ENCODE data around the gene SMAD6.
"Not testable (repeated sequence)": the region's sequence is repeated elsewhere in the genome, so short reads cannot be mapped to it uniquely, and the experiment has no call there.

Gene SMAD6

DNA sequence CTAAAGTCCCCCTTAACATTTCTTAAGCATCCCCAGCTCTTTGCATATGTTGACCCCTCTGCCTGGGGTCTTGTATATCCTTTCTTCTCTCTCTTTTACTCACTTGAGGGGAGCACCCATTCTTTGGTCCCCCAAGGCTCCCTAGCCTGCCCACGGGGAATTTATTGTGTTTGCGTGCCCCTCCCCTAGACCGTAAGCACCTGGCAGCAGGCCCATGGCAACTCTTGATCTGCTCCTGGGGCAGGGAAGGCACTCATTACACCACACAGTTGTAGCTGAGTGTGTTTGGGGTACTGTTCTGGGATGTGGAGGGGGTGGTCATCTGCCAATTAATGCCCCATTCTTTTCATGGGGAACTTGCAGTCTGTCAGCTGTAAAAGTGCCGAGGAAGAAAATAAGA lies 27.3 kb upstream of the SMAD6 start:
- no peak for FAIRE-seq

DNA sequence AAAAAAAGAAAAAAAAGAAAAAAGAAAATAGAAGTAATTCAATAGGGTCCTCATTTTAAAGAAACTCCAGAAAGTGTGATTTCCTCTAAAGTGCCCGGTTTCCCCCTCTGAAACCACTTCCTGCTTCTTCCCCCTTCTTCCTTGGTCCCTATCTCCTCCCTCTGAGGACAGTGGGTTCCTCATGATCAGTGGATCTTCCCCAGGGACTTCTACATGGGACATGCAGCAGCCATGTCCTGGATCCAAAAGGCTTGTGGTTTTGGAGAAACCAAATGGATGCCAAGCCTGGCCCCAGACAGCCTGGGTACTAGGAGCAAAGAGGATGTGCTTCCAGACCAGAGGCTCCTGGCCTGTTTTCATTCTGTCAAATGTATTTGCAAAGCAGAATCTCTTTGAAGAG lies 26.6 kb upstream of the SMAD6 start:
- DNase-seq (ENCODE audit: insufficient read length, low spot score): no peak

More for the DNA sequence above, 27.3 kb upstream of the SMAD6 start:
- no peak for DNase-seq (ENCODE audit: insufficient read length, low spot score)

GRCh38 chr15:66677336-66677735 lies 24.7 kb upstream of the SMAD6 start:
- DNase-seq (ENCODE audit: insufficient read length, low spot score) (no peak), FAIRE-seq (no peak)

More for the DNA sequence above, 26.6 kb upstream of the SMAD6 start:
- no peak for FAIRE-seq

DNA sequence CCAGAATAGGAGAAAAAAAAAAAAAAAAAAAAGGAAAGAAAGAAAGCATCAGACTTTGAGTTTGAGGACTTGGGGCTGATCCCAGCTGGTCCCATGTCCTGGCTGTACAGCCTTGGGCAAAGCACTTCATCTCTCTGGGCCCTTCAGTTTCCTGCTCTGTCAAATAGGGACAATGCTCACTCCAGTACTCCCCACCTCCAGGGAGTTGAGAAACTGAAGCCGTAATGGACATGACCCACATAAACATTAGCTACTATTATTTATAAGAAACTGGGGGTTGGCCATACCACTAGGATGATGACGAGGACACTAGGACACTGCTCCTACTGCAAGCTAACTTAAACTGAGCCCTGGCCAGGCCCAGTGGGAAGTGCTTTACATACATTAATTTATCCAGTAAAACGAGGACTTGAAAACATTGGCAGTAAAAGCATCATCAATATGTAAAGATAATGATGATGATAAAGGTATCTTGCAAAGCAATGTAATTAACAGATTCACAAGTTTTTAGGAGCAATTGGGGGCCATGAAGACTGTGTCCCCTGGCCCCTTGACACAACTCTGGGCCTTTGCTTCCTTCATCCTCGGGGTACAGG lies 22.9 kb upstream of the SMAD6 start:
- DNase-seq (ENCODE audit: insufficient read length, low spot score) (no peak), FAIRE-seq (no peak)

DNA sequence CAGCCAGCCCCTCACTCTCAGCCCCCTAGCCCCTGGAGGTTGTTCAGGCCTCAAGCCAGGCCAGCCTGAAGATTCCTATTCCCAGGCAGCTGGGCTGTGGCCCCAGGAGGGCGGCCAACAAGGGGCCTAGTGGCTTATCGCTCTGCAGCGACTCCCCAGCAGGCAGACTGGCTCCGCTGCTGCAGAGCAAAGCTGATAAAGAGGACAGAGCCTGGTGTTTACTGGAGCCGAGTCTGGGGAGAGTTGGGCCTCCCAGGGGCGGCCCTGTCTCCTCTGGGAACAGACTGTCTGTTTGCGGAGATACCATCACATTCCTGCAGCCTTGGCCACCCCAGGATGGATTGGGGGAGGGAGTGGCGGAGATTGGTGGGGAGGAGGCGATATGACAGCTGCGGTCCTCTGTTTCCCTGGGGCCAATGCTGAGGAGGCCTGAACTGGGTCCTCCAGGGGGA lies 22.4 kb upstream of the SMAD6 start:
- FAIRE-seq (no peak), DNase-seq (ENCODE audit: insufficient read length, low spot score) (no peak)

DNA sequence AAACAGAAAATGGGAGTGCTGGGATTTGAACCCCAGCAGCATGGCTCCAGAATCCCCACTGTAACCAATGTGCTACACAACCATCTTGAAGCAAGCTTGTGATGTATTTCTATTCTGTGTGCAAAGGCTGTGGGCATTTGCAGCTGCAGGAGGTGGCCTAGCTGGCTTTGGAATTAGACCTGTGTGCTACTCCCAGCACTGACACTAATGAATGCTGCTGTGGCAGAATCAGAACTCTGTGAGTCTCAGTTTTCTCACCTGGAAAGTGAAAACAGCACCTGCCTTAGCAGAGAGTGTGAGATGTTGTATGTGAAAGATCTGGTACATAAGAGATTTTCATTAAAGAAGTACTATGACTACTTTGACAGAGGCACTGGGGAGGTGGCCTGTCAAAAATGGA lies 21.5 kb upstream of the SMAD6 start:
- no peak for DNase-seq (ENCODE audit: insufficient read length, low spot score)

GRCh38 chr15:66681395-66681794 lies 20.6 kb upstream of the SMAD6 start:
- no peak for DNase-seq (ENCODE audit: insufficient read length, low spot score)
- FAIRE-seq: no peak

More for the DNA sequence above, 21.5 kb upstream of the SMAD6 start:
- FAIRE-seq: no peak

DNA sequence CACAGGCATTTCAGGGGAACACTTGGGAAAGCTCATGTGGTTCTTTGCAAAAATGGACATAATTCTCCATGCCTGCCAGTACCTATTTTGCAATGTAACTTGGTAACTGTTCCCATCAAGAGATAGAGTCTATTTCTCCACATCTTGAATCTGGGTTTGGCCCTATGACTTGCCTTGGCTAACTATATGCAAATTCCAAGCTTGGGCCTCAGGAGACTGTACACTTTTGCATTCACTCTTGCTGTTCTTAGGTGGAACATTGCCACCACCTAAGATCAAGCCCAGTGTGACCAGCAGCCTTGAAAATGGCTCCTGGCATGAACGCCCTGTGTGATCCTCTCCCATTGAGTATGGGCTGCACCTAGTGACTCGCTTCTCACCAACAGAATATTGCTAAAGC lies 19.8 kb upstream of the SMAD6 start:
- DNase-seq (ENCODE audit: insufficient read length, low spot score): no peak
- FAIRE-seq: no peak

DNA sequence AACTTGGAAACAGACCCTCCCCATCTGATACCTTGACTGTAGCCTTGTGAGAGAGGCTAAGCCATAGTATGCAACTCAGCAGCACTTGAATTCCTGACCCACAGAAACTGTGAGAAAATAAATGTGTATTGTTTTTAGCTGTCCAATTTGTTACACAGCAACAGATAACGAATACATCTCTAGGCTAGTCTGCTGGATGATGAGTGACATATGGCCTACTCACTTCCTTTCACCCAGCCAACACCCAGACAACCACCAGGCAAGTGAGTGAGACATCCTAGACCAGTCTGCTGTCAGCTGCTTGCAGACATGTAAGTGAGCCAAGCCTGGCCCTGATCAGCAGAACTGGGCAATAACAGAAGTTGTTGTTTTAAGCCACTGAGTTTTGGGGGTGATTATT lies 19.2 kb upstream of the SMAD6 start:
- DNase-seq (ENCODE audit: insufficient read length, low spot score) (no peak), FAIRE-seq (no peak)

GRCh38 chr15:66684136-66684681 lies 17.8 kb upstream of the SMAD6 start:
- no peak for DNase-seq (ENCODE audit: insufficient read length, low spot score)
- no peak for FAIRE-seq

GRCh38 chr15:66685638-66686150 lies 16.3 kb upstream of the SMAD6 start:
- no peak for FAIRE-seq
- DNase-seq (ENCODE audit: insufficient read length, low spot score): no peak

DNA sequence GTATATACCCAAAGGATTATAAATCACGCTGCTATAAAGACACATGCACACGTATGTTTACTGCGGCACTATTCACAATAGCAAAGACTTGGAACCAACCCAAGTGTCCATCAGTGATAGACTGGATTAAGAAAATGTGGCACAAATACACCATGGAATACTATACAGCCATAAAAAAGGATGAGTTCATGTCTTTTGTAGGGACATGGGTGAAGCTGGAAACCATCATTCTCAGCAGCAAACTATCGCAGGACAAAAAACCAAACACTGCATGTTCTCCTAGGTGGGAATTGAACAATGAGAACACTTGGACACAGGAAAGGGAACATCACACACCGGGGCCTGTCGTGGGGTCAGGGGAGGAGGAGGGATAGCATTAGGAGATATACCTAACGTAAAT lies 11.1 kb upstream of the SMAD6 start:
- FAIRE-seq: not testable (repeated sequence)

DNA sequence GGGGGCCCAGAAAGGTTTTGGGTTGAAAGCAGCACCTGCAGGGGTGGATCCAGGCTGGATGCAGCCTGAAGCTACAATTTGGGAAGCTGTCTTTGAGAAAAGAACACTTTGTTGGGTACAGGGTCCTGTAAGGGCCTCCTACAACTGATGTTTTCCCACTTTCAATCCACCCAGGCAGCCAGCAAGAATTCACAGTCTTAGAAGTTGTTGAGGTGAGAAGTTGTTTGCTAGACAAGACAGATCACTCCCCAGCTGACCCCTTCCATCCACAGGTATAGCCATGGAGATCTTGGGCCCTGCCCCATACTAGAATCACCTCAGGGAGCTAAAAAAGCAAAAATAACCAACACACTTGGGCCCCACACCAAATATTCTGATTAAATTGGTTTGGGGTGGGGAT lies 10.3 kb upstream of the SMAD6 start:
- FAIRE-seq (no peak), DNase-seq (ENCODE audit: insufficient read length, low spot score) (no peak)

More for the DNA sequence above, 11.1 kb upstream of the SMAD6 start:
- DNase-seq (ENCODE audit: insufficient read length, low spot score): not testable (repeated sequence)

DNA sequence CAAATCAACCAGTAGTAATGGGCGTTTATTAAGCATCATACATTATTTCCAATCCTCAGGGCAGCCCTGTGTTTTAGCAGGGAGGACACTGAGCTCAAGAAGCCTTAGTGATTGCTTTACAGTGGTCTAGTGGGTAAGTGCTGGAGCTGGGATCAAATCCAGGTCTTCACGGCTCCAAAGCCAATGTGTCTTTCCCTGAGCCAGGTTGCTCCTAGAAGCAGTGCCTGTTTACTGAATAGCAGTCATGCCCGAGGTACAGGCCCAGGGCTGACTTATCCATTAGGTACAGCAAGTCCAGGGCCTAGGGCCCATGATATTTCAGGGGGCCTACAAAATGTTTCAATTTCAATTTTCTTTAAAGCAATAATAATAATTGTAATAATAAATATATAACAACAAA lies 9.6 kb upstream of the SMAD6 start:
- DNase-seq (ENCODE audit: insufficient read length, low spot score) (no peak), FAIRE-seq (no peak)

DNA sequence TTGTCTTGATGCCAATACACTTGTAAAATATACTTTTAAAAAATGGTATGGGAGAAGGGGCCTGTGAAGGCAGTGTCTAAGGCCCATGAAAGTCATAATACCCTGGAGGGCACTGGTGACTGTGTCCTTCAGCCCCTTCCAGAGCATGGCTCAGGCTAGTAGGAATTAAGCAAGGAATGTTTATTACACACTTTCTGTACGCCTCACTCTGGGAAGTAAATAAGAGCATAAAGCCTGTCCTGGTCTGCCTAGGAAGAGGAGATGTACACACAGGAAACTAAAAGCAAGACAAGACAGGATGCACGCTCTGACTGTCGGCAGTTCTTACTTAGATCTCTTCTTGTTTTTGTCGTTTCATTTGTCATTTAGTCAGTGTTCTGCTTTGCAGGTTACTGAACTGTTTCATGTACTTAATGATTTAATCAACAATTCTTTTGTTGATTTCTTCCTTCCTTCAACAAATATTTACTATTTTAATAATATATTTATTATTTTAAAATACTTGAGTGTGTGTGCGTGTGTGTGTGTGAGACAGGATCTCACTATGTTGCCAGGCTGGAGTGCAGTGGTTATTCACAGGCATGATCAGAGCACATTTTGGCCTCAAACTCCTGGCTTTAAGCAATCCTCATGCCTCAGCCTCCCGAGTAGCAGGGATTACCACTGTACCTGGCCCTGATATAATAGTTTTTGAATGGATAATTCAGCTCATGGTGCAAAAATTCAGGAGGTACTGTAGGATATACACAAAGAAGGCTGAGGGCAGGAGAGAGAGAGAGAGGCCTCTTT lies 9.0 kb upstream of the SMAD6 start:
- DNase-seq (ENCODE audit: insufficient read length, low spot score) (no peak), FAIRE-seq (no peak)

GRCh38 chr15:66696770-66697169 lies 5.3 kb upstream of the SMAD6 start:
- DNase-seq (ENCODE audit: insufficient read length, low spot score): no peak
- no peak for FAIRE-seq

- FAIRE-seq: peak; percentile 93
- DNase-seq (ENCODE audit: insufficient read length, low spot score): peak; percentile 72
Observed at GRCh38 chr15:66698318-66698961, 3.6 kb upstream of the SMAD6 start.

GRCh38 chr15:66698971-66699370 lies 3.1 kb upstream of the SMAD6 start:
- DNase-seq (ENCODE audit: insufficient read length, low spot score) (no peak), FAIRE-seq (no peak)

DNA sequence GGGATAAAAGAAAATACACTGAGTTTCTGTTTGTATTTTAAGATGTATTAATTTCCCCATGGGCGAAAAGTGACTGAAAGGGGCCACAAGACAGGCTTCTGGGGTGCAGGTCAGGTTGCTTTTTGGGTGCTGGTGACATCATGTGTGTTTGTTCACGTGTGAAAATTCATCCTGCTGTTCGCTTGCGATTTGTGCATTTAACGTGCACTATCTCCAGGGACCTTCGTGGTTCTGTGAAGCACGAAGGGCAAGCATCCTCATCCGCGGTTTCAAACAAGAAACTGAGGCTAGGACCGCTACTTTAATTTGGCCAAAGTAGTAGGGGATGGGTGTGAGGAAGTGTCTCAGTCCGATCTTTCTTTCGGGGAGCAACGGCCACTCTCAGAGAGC lies 1.6 kb upstream of the SMAD6 start:
- DNase-seq (ENCODE audit: insufficient read length, low spot score) (no peak), FAIRE-seq (no peak)

- FAIRE-seq: no peak
- peak; percentile 84 for DNase-seq (ENCODE audit: insufficient read length, low spot score)
Observed at GRCh38 chr15:66700802-66701421, 1.1 kb upstream of the SMAD6 start.
